LHCN-M2 (cell line): ENCODE results near the gene ADAMTS17. TPM values are rescaled to one million over a fixed set of nuclear protein-coding genes. Genes with fewer than 3 reads are reported as not detected.

Source experiments
- DNase-seq: peaks from one replicate; pipeline ENCODE4 v3.0.0-alpha.2; 2012; ENCODE audit warnings: low read depth
- total RNA-seq: library from RNA; depleted of rRNA; stranded (reverse); fragments of >200 nt; gene quantifications from 2 replicates; pipeline ENCODE4 v1.2.3, GENCODE V29; 2014

ADAMTS17 gene
- total RNA-seq, 1 experiment from 2014 or later: 0.11 TPM

DNA sequence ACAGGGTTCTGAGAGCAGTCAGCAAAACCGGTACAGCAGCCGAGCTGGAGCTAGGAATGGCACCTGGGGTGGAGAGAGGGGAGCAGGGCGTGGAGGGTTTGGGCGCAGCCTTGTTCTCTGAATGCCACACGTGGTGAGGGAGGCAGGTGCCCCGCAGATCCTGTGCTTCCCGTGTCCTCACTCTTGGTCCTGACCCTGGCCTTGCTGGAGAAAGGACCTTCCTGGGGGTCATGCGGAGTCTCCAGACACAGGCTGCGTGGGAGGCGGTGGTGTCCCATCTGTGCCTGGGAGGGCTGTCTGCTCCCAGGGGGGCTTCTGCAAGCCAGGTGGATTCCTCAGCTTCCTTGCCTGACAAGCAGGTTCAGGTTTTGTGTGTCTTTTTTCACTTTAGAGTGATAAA lies 363.8 kb downstream of the ADAMTS17 start:
- no peak for DNase-seq

DNA sequence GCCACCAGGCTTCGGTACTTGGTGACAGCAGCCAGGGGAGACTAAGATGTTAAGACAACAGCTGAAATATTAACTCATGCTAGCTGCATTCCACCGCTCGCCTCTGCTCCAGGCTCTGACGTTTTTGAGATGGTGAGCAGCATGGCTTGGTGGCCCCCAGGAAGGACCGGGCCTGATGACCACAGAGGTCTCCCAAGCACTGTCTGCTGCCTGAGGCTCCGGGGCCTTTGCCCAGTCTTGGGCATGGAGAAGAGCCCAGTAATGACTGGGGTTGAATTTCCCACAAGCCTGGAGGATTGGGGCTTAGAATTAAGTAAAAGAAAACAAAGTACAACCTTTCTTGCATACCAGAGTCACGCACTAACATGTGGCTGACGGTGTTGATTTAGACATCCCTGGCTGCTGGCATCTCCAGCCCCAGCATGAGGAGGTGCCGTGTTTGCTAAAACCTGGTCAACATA lies 364.9 kb downstream of the ADAMTS17 start:
- peak; percentile 76 for DNase-seq

DNA sequence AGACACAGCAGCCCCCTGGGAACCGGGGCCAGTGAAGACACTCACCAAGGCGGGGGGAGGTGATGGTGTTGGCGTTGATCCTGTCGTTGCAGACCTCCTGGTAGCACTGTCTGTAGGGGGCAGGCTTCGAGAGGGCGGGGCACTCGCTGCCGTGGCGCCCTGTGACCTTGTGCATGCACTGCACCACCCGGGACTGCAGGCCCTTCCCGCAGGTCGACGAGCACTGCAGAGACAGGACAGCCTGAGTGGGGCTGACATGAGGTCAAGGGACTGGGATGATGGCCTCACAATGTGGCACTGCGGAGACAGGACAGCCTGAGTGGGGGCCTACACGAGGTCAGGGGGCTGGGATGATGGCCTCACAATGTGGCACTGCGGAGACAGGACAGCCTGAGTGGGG lies 365.8 kb downstream of the ADAMTS17 start:
- no peak for DNase-seq

DNA sequence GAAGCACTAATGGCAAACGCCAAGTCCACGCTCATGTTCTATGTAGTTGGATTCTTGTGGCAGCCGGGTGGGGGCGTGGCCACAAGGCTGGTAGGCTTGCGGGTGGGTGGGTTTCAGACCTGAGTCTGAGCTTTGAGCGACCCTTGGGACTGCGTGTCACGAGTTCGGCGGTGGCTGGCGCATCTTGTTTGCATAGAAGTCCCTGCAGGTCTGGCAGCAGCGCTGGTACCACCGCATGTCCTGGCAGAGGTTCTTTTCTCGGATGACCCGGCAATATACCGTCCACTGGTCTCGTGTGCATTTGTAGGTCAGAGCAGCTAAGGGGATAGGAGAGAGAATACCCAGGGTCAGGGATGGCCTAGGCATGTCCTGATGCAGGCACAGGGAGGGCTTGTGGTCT lies 367.5 kb downstream of the ADAMTS17 start:
- no peak for DNase-seq

DNA sequence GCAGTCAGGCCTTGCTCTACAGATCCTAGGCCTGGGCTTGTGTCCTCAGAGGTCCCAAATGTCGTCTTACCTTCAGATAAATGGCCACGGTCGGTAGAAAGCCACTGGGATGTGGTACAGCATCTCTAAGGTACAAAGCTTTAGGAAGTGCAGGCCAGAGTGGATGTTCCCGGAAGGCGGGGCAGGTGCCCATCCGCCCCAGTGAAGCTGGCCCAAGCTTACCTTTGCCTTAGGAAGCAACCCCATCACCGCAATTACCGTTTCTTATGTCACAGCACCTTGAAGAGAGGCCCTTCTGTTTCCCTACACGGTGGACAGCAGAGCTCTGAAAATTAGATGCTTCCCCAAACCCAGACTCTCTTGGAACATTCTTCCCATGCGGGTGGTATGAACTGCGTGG lies 368.4 kb downstream of the ADAMTS17 start:
- no peak for DNase-seq

DNA sequence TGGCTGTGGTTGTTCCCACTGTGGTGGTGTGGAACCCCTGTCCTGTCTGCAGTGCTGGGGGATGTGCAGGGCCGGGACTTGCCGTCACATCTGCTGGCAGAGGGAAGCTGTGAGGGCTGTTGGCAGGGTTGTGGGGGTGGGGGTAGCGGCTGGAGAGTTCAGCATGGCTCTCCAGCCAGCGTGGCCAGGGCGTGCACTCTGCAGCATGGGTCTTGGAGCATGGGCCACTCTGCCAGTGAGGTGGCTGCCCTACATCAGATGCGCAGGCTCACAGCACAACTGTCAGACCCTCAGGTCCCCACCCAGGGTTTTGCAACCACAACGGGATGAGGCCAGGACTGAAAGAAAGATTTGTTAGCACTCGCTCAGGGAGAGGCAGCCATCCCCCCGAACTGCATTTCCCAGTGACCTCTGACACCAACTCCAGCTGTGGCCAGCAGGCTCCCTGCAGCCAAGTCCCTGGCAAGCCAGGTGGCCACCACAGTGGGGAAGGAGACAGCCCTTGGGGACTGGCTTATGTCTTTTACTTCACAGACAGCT lies 370.8 kb downstream of the ADAMTS17 start:
- no peak for DNase-seq

DNA sequence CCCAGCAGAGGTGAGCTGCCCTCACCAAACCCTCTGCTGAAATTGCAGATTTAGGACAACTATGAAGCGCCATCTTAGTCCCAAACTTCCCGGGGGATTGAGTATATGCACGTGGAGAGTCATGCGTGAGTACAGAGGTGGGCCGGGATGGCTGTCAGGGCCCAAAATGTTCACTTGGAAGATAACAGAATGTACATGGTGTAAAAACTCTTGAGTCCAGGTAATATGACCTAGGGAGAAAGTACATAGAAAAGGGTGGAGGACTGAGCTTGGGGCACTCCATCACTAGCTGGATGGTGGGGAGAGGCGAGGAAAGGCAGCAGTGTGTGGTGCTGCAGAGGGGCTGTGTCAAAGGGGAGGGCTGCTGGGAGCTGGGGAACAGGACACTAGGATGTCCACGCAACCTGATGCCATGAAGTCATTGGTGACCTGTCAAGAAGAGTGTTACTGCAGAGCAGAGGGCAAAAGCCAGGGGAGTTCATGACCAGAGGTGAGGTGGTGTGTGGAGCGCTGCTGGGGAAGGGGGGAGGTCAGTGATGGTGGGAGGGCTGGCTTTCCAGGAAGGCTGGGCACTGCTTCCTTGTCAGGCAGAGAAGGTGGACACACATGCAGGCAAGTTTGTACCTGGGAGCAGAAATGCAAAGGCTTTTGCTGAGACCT lies 372.4 kb downstream of the ADAMTS17 start:
- no peak for DNase-seq

DNA sequence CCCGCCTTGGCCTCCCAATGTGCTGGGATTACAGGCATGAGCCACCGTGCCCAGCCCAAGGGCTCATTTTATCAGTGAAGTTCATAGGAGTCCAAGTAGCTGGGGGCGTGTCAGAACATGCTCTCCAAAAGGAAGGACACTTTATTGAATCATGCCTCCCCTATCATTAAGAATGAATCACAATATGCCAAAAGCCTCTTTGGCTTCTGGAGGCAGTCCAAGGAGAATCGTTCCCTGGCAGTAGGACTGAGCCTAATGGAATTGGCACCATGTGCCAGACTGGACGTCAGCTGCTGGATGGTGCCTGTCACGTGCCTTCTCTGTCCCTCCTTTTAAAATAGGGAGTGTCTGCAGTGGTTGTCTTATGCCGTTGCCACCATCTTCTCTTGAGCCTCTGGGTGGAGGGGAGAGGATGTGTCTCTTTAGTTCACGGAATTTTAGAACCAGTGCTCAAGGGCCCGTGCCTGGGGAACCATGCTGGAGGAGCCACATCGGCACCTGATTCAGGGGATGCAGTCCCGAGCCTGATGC lies 373.9 kb downstream of the ADAMTS17 start:
- peak; percentile 65 for DNase-seq

DNA sequence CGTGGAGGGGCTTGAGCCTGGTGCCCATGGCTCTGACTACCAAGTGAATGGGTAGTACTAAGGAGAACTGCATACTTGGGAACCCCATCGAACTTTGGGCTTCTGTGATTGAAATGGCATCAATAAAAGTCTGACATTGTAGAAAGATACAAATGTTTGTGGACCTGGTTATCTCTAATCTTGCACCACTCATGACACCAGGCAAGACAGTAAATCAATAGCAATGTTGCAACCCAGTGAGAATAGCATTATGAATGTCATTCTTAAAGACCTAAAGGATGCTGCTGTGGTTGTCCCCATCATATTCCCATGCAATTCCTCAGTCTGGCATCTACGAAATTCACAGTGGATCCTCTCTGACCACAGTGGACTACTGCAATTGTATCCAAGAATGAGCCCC lies 375.0 kb downstream of the ADAMTS17 start:
- DNase-seq: no peak

DNA sequence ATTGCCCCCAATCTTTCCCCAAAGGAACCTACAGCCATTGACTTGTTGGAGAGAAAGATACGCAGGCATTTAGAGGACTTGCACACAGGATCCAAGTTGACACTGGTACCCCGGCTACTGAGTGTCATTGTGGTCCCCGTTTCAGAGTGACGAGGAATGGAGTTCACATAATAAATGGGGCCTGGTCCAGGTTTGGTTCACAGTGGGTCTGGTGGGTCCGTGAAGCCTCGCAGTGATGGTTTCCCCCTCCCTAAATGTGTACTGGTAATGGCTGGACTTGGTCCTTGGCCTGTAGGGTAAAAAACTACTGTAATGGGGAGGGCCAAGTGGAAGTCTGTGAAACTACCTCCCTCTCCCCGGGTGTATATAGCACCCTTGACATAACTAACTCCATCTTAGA lies 376.4 kb downstream of the ADAMTS17 start:
- DNase-seq: no peak

DNA sequence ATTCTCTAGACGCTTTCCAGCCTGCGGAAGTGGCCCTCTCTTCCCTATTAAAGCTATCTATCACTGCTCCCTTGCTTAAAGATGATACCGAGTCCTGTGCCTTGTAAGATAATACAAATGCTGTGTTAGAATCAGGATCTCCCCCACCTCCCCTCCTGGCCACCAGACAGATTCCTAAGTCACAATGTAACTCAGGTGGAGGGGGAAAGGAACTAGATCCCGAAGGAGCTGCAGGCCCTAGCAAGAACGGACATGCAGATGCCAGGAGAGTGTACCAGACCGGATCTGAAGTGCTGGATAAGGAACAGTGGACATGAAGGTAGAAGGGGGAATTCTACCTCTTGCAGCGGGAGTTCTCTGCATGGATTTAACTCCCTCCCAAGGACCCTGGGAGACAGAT lies 377.8 kb downstream of the ADAMTS17 start:
- DNase-seq: no peak

DNA sequence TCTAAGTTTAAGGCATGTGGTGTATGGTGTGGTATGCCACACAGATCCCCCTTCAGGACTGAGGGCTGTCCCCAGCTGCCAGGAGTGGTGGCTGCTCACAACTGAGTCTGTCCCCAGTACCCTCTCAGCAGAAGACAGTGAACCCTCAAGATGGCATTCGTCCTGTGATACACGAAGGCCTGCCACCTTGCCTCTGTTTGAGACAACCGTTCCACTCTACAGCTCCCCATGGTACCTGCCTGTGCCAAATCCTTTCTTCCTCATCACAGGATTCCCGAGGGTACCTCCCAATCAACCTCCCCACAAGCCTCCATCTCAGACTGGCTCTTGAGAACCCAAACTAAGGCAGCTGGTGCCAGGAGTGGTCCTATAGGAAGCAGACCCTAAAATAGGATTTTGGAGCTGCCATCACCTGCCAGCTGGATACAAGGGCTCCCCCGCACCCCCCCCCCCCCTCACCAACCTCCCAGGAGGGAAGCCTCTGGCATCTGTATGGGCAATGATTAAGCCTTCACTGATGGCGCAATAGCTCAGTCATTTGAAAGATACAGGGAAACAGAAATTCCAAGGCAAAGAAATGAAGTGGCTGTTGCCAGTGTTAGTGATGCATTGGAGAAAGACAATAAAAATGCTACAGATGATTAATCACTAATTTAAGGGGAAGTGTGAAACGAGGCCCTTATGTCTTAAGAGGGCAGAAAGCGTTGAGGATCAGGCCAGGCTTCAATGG lies 378.5 kb downstream of the ADAMTS17 start:
- DNase-seq: peak; percentile 43

DNA sequence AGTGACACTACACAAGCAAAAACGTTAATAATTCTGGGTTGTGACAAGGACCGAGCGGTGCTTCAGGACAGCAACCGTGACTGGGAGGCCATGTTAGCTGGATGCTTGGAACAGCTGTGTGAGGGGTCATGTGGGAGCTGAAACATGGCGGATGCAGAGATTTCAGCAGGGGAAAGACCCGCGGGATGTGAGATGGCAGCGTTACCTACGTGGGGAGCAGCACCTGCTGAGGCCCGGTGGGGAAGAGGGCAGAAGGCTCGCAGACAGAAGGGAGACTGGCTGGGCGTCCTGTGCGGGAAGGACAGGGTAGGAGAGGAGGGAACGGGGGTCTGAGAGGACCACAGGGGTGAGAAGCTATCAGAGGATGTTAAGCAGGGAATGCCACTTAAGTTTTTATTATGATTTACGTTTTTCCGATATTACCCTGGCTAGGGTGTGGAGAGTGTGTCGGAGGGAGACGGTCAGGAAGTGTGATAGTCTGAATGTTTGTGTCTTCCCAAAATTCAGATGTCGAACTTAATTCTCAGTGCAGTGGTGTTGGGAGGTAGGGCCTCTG lies 379.7 kb downstream of the ADAMTS17 start:
- no peak for DNase-seq

DNA sequence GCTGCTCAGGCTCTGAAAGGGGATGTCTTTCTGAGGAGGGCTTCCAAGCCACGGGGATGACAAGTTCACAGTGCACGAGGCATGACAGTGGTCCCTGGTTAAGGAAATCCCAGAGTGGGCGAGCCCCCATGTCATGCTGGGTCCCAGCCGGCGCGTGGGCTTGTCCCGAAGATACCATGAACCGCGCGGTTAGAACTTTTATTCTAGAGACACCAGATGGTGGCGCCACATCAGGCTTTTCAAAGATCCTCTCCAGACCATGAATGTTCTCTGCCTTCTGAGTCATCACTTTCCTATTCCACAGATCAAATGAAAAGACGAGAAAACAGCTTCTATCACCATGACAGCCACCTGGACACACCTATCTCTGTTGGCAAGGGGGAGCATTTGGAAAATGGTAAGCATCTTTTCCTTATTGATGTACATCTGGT lies 380.7 kb downstream of the ADAMTS17 start:
- peak; percentile 21 for DNase-seq

DNA sequence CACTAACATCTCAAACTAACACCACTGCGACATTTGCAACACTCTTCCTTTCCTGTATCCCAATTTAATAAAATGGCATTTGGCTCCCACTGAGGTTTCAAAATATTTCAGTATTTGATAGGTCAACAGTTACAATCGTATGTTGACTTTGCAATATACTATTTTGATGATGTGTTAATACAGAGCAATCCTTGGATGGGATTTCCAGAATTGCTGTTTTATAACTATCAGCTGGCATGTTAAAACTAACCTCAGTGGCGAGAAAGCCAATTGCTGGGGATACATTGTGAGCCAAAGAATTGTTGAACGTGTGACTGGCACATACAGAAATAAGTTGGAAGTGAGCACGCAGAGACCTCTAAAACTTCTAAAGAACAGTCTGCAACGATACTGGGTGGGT lies 382.4 kb downstream of the ADAMTS17 start:
- DNase-seq: no peak

DNA sequence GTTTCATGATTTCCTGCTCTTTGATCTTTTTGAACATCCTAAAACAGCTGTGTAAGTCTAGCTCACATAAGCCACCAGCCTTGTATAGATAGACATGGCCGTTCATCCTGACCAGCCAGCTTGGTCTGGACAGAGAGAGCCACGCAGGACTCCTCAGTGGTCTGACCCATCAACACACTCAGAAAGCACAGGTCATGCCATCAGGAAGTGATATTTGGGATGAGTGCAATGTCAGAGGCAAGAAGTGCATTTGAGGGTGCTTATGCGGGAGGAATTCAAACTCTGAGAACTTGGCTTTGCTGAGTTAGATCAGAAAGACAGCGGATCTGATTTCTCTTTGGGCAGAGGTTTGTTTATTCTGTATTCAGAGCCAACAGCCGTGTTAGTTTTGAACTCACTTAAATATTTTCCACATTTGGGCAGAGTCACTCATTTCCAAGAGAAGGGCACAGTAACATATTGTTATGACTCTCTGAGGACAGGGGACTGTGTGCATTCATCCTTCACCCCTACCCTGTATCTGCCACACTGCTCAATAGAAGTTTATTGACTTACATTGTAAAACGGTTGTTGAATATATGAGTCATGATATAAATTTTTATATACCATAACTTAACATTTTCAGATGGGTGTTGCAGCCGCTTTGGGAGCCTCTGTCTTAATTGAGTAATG lies 383.2 kb downstream of the ADAMTS17 start:
- no peak for DNase-seq

DNA sequence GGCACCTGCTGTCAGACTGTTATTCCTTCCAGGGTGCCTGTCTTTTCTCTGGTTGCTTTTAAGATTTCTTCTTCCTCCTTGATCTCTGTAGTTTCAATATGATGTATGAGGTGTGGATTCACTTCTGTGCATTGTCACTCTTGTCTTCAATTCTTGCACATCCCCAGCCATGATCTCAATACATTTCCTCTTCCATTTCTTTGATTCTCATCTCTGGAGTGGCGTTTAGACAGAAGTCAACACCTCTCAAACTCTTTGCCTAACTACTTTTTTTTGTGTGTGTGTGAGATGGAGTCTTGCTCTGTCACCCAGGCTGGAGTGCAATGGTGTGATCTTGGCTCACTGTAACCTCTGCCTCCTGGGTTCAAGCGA lies 384.1 kb downstream of the ADAMTS17 start:
- no peak for DNase-seq

DNA sequence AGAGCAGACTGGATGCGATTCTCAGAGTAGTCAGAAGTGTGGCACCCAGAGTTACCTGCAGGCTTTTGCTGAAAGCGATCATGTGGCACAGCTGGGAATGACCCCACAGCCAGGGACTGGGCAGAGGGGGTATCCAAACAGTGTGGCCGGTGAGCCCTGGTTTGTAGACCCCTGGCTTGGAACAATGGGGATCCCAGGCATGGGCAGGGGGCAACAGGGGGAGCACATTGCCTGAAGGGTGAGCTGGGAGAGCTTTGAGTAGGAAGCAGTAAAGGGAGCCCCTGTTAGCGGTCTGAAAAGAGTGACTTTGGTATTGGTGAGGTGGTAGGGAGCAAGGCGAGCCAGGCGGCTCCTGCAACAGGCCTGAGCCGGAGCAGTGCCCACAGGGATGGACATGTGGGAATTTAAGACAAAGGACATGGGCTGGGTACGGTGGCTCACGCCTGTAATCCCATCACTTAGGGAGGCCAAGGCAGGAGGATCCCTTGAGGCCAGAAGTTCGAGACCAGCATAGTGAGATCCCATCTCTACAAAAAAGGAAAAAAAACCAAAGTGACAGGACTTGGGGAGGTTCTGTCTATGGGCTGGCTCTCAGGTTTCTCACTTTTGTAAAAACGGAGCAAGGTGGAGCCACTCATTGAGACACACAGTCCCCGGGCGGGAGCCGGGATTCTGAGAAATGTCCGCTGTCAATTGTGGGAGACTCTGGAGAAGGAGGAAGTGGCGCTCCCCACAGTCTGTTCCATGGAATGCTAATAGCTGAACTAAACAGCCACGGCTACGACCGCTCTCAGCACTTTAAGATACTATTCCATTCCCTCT lies 384.7 kb downstream of the ADAMTS17 start:
- DNase-seq: no peak

DNA sequence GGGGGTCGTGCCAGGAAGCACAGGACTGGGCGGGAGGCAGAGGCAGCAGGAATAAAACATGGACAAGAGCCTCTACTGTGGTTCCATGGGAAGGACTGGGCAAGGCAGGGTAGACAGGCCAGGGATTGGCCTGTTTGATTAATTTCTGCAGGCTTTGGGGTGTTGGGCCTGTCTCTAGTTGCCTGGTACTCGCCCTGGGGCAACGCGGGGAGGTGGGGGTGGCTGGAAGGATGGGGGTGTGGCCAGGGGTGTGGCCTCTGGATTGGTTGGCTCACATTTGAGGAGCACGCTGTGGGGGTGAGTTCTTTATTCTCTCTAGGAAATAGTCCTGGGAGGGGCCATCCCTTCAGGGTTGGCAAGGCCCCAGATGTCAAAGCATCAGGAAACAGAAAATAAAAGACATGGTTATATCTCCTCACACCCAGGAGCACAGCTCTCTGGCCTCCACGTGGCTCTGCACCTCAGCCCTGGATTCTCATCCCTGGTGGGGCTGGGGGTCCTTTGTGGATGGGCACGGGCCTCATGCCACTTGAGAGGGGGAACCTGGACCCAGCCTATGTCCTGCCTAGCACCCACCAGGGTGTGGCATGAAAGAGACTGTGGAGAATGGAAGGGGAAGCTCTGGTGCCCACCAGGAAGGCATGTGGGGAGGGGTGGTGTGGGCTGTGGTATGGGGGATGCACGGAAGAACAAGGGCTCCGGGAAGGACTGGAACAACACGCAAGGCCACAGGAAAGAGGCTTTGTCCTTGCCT lies 385.6 kb downstream of the ADAMTS17 start:
- DNase-seq: no peak

DNA sequence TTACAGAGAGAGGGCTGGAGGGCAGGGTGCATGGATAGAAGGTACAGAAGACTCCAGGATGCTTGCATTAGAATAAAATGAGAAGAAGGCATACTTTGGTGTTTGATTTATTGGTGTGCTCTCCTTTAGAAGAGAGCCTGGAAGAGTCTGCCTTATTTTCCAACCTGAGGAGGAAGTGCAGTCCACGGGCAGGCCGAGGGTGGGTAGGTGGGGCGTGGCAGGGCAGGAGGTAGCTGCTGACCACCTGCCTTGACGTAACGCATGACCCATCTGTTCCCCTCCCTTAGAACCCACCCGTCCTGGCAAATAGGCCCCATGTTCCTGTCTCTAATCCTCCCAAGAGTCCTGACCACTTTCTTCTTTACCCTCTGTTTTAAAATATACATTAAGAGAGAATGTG lies 386.2 kb downstream of the ADAMTS17 start:
- DNase-seq: no peak
